CD14-positive monocyte (primary cell): ENCODE data around the gene HCST. TPM values are rescaled to one million over a fixed set of nuclear protein-coding genes. Genes with fewer than 3 reads are reported as not detected.
A peak's percentile ranks its signal among the peaks of the same experiment; 100 is the strongest.

Source experiments
- DNase-seq, 3 donors: peaks; one replicate each; pipeline ENCODE4 v3.0.0-alpha.2; 2011 to 2022
- H2AFZ ChIP-seq: 2 replicates; pipeline ENCODE4 v1.6.0; 2012; ENCODE audit warnings: mild to moderate bottlenecking, low read depth, low read length, inconsistent platforms; ENCODE audit not compliant: insufficient read depth, poor library complexity, severe bottlenecking
- H3K27ac ChIP-seq, 2 donors: 1 replicate in 1 of 2; 2 replicates in 1 of 2; pipeline ENCODE4 v1.5.1; 2012 to 2013; ENCODE audit warnings: low read length in 2 of 2, control low read depth in 1 of 2, inconsistent platforms in 1 of 2, low read depth in 1 of 2, mild to moderate bottlenecking in 1 of 2
- H3K27me3 ChIP-seq, 2 donors: one replicate each; pipeline versions ENCODE4 v1.6.0 to v1.6.1; 2011 to 2013; ENCODE audit warnings: low read length in 2 of 2; ENCODE audit not compliant: control insufficient read depth in 2 of 2, insufficient read depth in 2 of 2
- H3K36me3 ChIP-seq, 2 donors: replicated peaks in 1 of 2; 1 replicate in 1 of 2; 2 replicates in 1 of 2; pipeline versions ENCODE4 v1.5.1 to v1.6.1; 2012 to 2013; ENCODE audit warnings: low read length in 2 of 2, control low read depth in 1 of 2, inconsistent platforms in 1 of 2, mild to moderate bottlenecking in 1 of 2; ENCODE audit not compliant: insufficient read depth in 2 of 2, control insufficient read depth in 1 of 2
- H3K4me1 ChIP-seq, 2 donors: 1 replicate in 1 of 2; 2 replicates in 1 of 2; pipeline versions ENCODE4 v1.5.1 to v1.6.1; 2012 to 2013; ENCODE audit warnings: low read length in 2 of 2, control low read depth in 1 of 2, inconsistent platforms in 1 of 2, mild to moderate bottlenecking in 1 of 2, moderate library complexity in 1 of 2; ENCODE audit not compliant: insufficient read depth in 2 of 2, control insufficient read depth in 1 of 2
- H3K4me2 ChIP-seq: replicated peaks from 2 replicates; pipeline ENCODE3; 2012; ENCODE audit warnings: low read length, moderate library complexity, mild to moderate bottlenecking; ENCODE audit not compliant: poor library complexity, severe bottlenecking; ENCODE audit errors: extremely low read depth
- H3K4me3 ChIP-seq, 3 experiments: fragments of 200-600 bp in 1 of 3; sonication (generic) in 1 of 3; replicated peaks in 1 of 3; 1 replicate in 2 of 3; 2 replicates in 1 of 3; pipeline ENCODE4 v1.5.1; 2011 to 2013; ENCODE audit warnings: low read length in 3 of 3, mild to moderate bottlenecking in 3 of 3, control low read depth in 2 of 3, low read depth in 2 of 3, inconsistent platforms in 1 of 3, moderate library complexity in 1 of 3
- H3K79me2 ChIP-seq: 2 replicates; pipeline ENCODE4 v1.6.0; 2012; ENCODE audit warnings: mild to moderate bottlenecking, control low read depth, inconsistent platforms, low read length, moderate library complexity; ENCODE audit not compliant: insufficient read depth
- H3K9ac ChIP-seq: 2 replicates; pipeline ENCODE4 v1.6.0; 2017; ENCODE audit warnings: low read length, mild to moderate bottlenecking; ENCODE audit not compliant: insufficient read depth, poor library complexity, severe bottlenecking
- H3K9me3 ChIP-seq, 2 donors: replicated peaks in 1 of 2; 1 replicate in 1 of 2; 2 replicates in 1 of 2; pipeline versions ENCODE4 v1.5.1 to v1.6.1; 2012 to 2013; ENCODE audit warnings: low read length in 2 of 2, control low read depth in 1 of 2; ENCODE audit not compliant: control insufficient read depth in 1 of 2, insufficient read depth in 1 of 2
- H4K20me1 ChIP-seq: 2 replicates; pipeline ENCODE4 v1.6.0; 2012; ENCODE audit warnings: mild to moderate bottlenecking, low read length, control low read depth, moderate library complexity; ENCODE audit not compliant: insufficient read depth
- H3K27ac Mint-ChIP-seq, 7 donors: one replicate each; pipeline ENCODE4 v1.8.0; 2020; ENCODE audit warnings: mild to moderate bottlenecking in 7 of 7, mixed read lengths in 7 of 7, moderate library complexity in 6 of 7, inconsistent platforms in 2 of 7
- H3K27me3 Mint-ChIP-seq, 3 donors: one replicate each; pipeline ENCODE4 v1.8.0; 2021 to 2022; ENCODE audit warnings: low read depth in 3 of 3, mild to moderate bottlenecking in 3 of 3, mixed read lengths in 3 of 3, moderate library complexity in 3 of 3, inconsistent platforms in 1 of 3
- H3K36me3 Mint-ChIP-seq, 2 donors: one replicate each; pipeline ENCODE4 v1.8.0; 2020; ENCODE audit warnings: mixed read lengths in 2 of 2, inconsistent platforms in 1 of 2, mild to moderate bottlenecking in 1 of 2
- H3K4me1 Mint-ChIP-seq: one replicate; pipeline ENCODE4 v1.8.0; 2020; ENCODE audit warnings: mild to moderate bottlenecking, mixed read lengths
- H3K4me3 Mint-ChIP-seq, 2 donors: one replicate each; pipeline ENCODE4 v1.8.0; 2020; ENCODE audit warnings: mild to moderate bottlenecking in 2 of 2, mixed read lengths in 2 of 2, moderate library complexity in 1 of 2
- H3K9me3 Mint-ChIP-seq, 7 donors: one replicate each; pipeline ENCODE4 v1.8.0; 2020 to 2022; ENCODE audit warnings: mixed read lengths in 7 of 7, mild to moderate bottlenecking in 6 of 7, moderate library complexity in 6 of 7, inconsistent platforms in 2 of 7
- WGBS: methylation state at CpG from one replicate; pipeline ENCODE4 v1.1.5; 2013; ENCODE audit warnings: missing lambda C conversion rate; ENCODE audit not compliant: insufficient coverage; 5-methylcytosine and 5-hydroxymethylcytosine counted together
- intact Hi-C, 2 donors: fragments of 100-400 bp; cut with micrococcal nuclease; formaldehyde crosslinking; loops; one replicate each; pipeline versions ENCODE4 v1.15.0 to v1.15.1; 2023
- polyA plus RNA-seq, 3 donors: library from polyadenylated mRNA; depleted of rRNA in 1 of 3; unstranded in 2 of 3; stranded (reverse) in 1 of 3; fragments of 300-500 nt in 2 of 3; fragments of >200 nt in 1 of 3; fragmentation: Illumina TruSeq in 2 of 3; gene quantifications; 1 replicate in 2 of 3; 2 replicates in 1 of 3; pipeline ENCODE4 v1.2.3, GENCODE V29; 2012 to 2021
- TF ChIP-seq, protein P1 (sequence below): fragments of 200-600 bp; IDR thresholded peaks from one replicate; pipeline ENCODE4 v1.8.0; 2022; ENCODE audit warnings: antibody characterized with exemption, mild to moderate bottlenecking

Gene HCST
- polyA plus RNA-seq, 3 donors: 264 to 829 (median 594) TPM

DNA sequence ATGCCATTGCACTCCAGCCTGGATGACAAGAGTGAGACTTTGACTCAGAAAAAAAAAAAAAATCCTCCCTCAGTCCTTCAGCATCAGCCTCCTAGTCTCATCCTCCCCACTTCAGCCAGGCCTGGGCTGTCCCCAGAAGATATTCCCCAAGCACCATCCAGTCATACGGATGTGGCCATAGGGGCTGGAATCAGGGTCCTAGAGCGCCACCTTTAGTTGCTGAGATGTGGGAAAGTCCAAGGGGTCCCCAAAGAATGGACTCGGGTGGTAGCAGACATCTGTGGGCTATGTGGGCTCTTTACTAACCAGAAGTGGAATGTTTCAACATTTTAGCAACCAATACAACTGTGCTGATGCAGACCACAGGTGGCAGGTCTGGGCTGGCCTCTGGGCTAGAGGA is 8.8 kb downstream of the HCST start:
- intact Hi-C loops: loop anchor here in 1 of 2 donors (2.0 kb wide), 1 partner anchor 14 kb away; no protein-coding TSS in a partner anchor
- Histone ChIP-seq H3K79me2 (peaks cover 30% of the 10 kb centered on the region), H3K4me2 (no peak overlapping the region), H3K9ac (no peak overlapping the region), H3K27ac (peak overlapping the region; percentile 59 to 73), H3K9me3 (no peaks in the 10 kb centered on the region), H3K4me1 (peaks cover 83 to 99% of the 10 kb centered on the region in 2 donors), H3K4me3 (no peak overlapping the region), H3K36me3 (peaks cover 10 to 16% of the 10 kb centered on the region in 2 donors), H2AFZ (no peak overlapping the region), H4K20me1 (no peaks in the 10 kb centered on the region), H3K27me3 (no peaks in the 10 kb centered on the region)
- TF ChIP-seq, protein P1, sequence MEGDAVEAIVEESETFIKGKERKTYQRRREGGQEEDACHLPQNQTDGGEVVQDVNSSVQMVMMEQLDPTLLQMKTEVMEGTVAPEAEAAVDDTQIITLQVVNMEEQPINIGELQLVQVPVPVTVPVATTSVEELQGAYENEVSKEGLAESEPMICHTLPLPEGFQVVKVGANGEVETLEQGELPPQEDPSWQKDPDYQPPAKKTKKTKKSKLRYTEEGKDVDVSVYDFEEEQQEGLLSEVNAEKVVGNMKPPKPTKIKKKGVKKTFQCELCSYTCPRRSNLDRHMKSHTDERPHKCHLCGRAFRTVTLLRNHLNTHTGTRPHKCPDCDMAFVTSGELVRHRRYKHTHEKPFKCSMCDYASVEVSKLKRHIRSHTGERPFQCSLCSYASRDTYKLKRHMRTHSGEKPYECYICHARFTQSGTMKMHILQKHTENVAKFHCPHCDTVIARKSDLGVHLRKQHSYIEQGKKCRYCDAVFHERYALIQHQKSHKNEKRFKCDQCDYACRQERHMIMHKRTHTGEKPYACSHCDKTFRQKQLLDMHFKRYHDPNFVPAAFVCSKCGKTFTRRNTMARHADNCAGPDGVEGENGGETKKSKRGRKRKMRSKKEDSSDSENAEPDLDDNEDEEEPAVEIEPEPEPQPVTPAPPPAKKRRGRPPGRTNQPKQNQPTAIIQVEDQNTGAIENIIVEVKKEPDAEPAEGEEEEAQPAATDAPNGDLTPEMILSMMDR: no peak
- DNase-seq: peak in 1 of 3 donors; percentile 48
- 50% methylated on average over 2 of the region's 3 CpGs for WGBS
- peaks cover 0 to 2% (median 0%) of the 10 kb centered on the region in 7 donors for H3K9me3 Mint-ChIP-seq
- H3K36me3 Mint-ChIP-seq: peaks cover 17 to 20% of the 10 kb centered on the region in 2 donors
- H3K4me1 Mint-ChIP-seq: peaks cover 74% of the 10 kb centered on the region
- H3K27ac Mint-ChIP-seq: peak overlapping the region; percentile 55 to 98 (median 90)
- H3K4me3 Mint-ChIP-seq: no peak overlapping the region
- H3K27me3 Mint-ChIP-seq: peaks cover 0 to 5% (median 0%) of the 10 kb centered on the region in 3 donors

DNA sequence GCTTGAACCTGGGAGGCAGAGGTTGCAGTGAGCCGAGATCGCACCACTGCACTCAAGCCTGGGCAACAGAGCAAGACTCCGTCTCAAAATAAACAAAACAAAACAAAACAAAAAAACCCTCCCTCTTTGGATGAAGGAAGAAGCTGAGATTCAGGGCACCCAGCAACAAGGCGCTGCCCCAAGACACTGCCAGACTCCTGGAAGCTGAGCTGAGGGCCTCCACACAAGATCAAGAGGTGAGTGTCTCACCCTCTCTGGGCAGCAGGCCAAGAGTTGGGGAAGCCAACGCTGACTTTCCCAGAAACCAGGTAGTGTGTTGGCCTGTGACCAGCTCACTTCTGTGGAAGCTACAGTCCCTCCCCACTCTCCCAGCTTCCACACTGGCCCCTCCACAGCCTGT is 9.5 kb downstream of the HCST start:
- no peak overlapping the region for H3K4me3 Mint-ChIP-seq
- Histone ChIP-seq H3K4me3 (no peak overlapping the region), H3K9ac (no peak overlapping the region), H3K9me3 (no peaks in the 10 kb centered on the region), H3K4me1 (peaks cover 77 to 96% of the 10 kb centered on the region in 2 donors), H2AFZ (no peak overlapping the region), H3K79me2 (peaks cover 24% of the 10 kb centered on the region), H3K27ac (peak overlapping the region; percentile 59 to 73), H4K20me1 (no peaks in the 10 kb centered on the region), H3K36me3 (peaks cover 4 to 10% of the 10 kb centered on the region in 2 donors), H3K27me3 (no peaks in the 10 kb centered on the region), H3K4me2 (no peak overlapping the region)
- peaks cover 11 to 14% of the 10 kb centered on the region in 2 donors for H3K36me3 Mint-ChIP-seq
- H3K27me3 Mint-ChIP-seq: peaks cover 0 to 5% (median 0%) of the 10 kb centered on the region in 3 donors
- H3K27ac Mint-ChIP-seq: peak overlapping the region; percentile 55 to 98 (median 90)
- intact Hi-C loops: loop anchor here in 1 of 2 donors (2.0 kb wide), 2 partner anchors 13 kb away; no protein-coding TSS in a partner anchor
- peaks cover 72% of the 10 kb centered on the region for H3K4me1 Mint-ChIP-seq
- TF ChIP-seq, protein P1: no peak
- H3K9me3 Mint-ChIP-seq: peaks cover 0 to 2% (median 0%) of the 10 kb centered on the region in 7 donors
- DNase-seq: peak in 2 of 3 donors; percentile 26 to 53
- WGBS: 86% methylated on average over 1 of the region's 5 CpGs
